Left hindlimb (tissue), 1 donor: ENCODE measurements around the gene ADARB1.

Experiments used
- DNase-seq: peaks from one replicate; pipeline ENCODE4 v3.0.0-alpha.2; 2018

ADARB1 gene

GRCh38 chr21:45100866-45101265 is 26.5 kb downstream of the ADARB1 start:
- DNase-seq, result no peak

GRCh38 chr21:45102391-45102932 is 28.1 kb downstream of the ADARB1 start:
- no peak for DNase-seq

- no peak for DNase-seq
Observed at GRCh38 chr21:45103971-45104520, 29.7 kb downstream of the ADARB1 start.

- DNase-seq, result no peak
Observed at GRCh38 chr21:45104560-45104959, 30.2 kb downstream of the ADARB1 start.

GRCh38 chr21:45105906-45106485 is 31.6 kb downstream of the ADARB1 start:
- DNase-seq, result no peak

- no peak for DNase-seq
Observed at GRCh38 chr21:45108034-45108790, 33.8 kb downstream of the ADARB1 start.

- no peak for DNase-seq
Observed at GRCh38 chr21:45108808-45109781, 34.7 kb downstream of the ADARB1 start.

GRCh38 chr21:45109831-45110492 is 35.6 kb downstream of the ADARB1 start:
- DNase-seq, result no peak

GRCh38 chr21:45110873-45111624 is 36.7 kb downstream of the ADARB1 start:
- DNase-seq, result no peak

- no peak for DNase-seq
Observed at GRCh38 chr21:45111703-45112102, 37.3 kb downstream of the ADARB1 start.

GRCh38 chr21:45112371-45112770 is 38.0 kb downstream of the ADARB1 start:
- no peak for DNase-seq

GRCh38 chr21:45113543-45113942 is 39.2 kb downstream of the ADARB1 start:
- DNase-seq, result no peak

GRCh38 chr21:45114072-45114471 is 39.7 kb downstream of the ADARB1 start:
- no peak for DNase-seq

- DNase-seq, result no peak
Observed at GRCh38 chr21:45114475-45114874, 40.1 kb downstream of the ADARB1 start.

GRCh38 chr21:45115141-45115540 is 40.8 kb downstream of the ADARB1 start:
- DNase-seq, result no peak

GRCh38 chr21:45116066-45116465 is 41.7 kb downstream of the ADARB1 start:
- DNase-seq, result no peak

GRCh38 chr21:45117314-45117713 is 42.9 kb downstream of the ADARB1 start:
- no peak for DNase-seq

- DNase-seq, result no peak
Observed at GRCh38 chr21:45118099-45118498, 43.7 kb downstream of the ADARB1 start.

GRCh38 chr21:45119812-45120211 is 45.4 kb downstream of the ADARB1 start:
- no peak for DNase-seq

GRCh38 chr21:45120975-45121374 is 46.6 kb downstream of the ADARB1 start:
- no peak for DNase-seq

GRCh38 chr21:45122030-45122429 is 47.6 kb downstream of the ADARB1 start:
- DNase-seq, result no peak
